Measurements from ENCODE around the gene BABAM2. TPM values are rescaled to one million over a fixed set of nuclear protein-coding genes. Genes with fewer than 3 reads are reported as not detected.

Gene BABAM2
- total RNA-seq, 3 donors from 2014 or later: 34.8 to 42.4 (median 41.3) TPM

Small RNA genes lying within 50 kb of the gene (microRNA-seq; reads per million reads assigned to microRNA genes)
- not detected for gene MIR4263

Other genes with a start within 250 kb of the BABAM2 start
- 10 to 100 TPM; 19.5 to 30.3 (median 28.1) TPM for gene SUPT7L, start 227.1 kb upstream of the BABAM2 start, total RNA-seq
- 10 to 100 TPM; 14.8 to 15.8 (median 15.5) TPM for gene SLC4A1AP, start 226.8 kb upstream of the BABAM2 start, total RNA-seq
- 10 to 100 TPM; 43.4 to 88.2 (median 53.8) TPM for gene MRPL33, start 119.0 kb upstream of the BABAM2 start, total RNA-seq
- gene RBKS, start 342 bp upstream of the BABAM2 start, total RNA-seq: 10 to 100 TPM in 2 of 3 donors, 1 to 10 TPM in 1; 5.9 to 10.6 (median 10.3) TPM

All from mucosa of descending colon (tissue), 3 donors.